Measurements from ENCODE around the gene STUB1. TPM values are rescaled to one million over a fixed set of nuclear protein-coding genes. Genes with fewer than 3 reads are reported as not detected.

The STUB1 gene
- total RNA-seq, 2 donors from 2014 or later: 65.5 to 67.4 TPM

DNA sequence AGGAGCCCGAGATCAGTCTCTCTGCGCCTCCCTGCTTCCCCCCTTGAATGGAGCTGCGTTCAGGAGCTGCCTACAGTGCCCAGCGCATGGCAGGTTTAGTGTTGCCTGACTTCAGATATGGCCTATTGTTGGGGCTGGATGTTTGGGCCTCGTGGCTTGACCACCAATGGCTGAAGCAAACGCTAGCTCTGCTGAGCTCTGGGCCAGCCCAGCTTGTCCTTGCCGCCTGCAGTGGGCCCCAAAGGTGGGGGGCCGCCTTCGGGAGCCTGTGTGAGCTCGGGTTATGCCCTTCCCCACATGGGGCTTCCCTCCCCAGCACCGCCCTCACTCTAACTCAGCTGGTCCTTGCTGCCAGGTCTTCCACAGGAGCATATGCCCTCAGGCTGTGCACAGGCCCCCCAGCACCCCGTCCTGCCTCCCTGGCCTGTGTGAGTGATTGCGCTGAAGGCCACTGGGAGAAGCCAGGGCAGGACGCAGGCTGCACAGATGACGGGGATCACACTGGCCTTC is 42.1 kb upstream of the STUB1 start:
- Mint-ChIP-seq H3K4me1 (peaks cover 9% of the 10 kb centered on the region), H3K36me3 (ENCODE audit: low read depth) (peaks cover 2% of the 10 kb centered on the region), H3K27me3 (peaks cover 7% of the 10 kb centered on the region), H3K27ac (no peak overlapping the region), H3K4me3 (peak overlapping the region; percentile 97)
- no peaks in the 10 kb centered on the region for H3K9me3 ChIP-seq (ENCODE audit: control insufficient read depth, low read length, poor library complexity, severe bottlenecking)
- ATAC-seq (no peak), DNase-seq (no peak)

DNA sequence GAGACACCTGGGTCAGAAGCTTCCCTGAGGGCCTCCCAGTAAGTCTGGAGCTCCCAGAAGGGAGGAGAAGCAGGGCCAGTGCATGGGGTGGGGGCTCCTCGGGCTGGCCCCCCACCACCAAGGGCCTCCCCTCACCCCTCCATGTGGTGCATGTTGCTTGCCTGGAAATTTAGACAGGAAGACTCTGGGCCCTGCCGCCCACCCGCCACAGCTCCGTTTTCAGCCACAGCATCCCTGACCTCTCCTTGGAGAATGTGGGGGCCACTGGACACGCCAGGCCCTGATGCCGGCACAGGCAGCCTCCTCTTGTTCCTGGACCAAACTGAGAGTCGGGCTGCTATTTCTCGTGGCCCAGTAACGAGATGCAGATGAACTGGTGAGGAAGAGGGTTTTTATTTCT is 41.4 kb upstream of the STUB1 start:
- no peak overlapping the region for H3K4me3 Mint-ChIP-seq
- H3K27ac Mint-ChIP-seq: no peak overlapping the region
- peaks cover 9% of the 10 kb centered on the region for H3K4me1 Mint-ChIP-seq
- DNase-seq: no peak
- no peak for ATAC-seq
- peaks cover 7% of the 10 kb centered on the region for H3K27me3 Mint-ChIP-seq
- peaks cover 2% of the 10 kb centered on the region for H3K36me3 Mint-ChIP-seq (ENCODE audit: low read depth)
- no peaks in the 10 kb centered on the region for H3K9me3 ChIP-seq (ENCODE audit: control insufficient read depth, low read length, poor library complexity, severe bottlenecking)

DNA sequence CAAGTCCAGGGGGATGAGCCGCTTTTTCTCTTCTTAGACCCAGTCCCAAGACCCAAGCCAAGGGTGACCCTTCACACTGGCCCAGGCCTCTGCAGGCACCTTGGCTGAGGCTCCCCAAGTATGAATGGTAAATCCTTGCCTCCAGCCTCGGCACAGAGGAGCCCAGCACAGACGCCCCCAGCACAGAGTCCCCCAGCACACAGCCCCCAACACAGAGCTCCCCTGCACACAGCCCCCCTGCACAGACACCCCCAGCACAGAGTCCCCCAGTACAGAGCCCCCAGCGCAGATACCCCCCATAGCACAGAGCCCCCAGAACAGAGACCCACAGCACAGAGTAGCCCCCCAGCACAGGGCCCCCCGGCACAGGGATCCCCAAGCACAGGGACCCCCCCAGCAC is 39.6 kb upstream of the STUB1 start:
- H3K9me3 ChIP-seq (ENCODE audit: control insufficient read depth, low read length, poor library complexity, severe bottlenecking): no peaks in the 10 kb centered on the region
- Mint-ChIP-seq H3K4me1 (peaks cover 16% of the 10 kb centered on the region), H3K36me3 (ENCODE audit: low read depth) (peaks cover 2% of the 10 kb centered on the region), H3K27me3 (peaks cover 7% of the 10 kb centered on the region), H3K27ac (no peak overlapping the region), H3K4me3 (peak overlapping the region; percentile 71)
- DNase-seq (no peak), ATAC-seq (no peak)

DNA sequence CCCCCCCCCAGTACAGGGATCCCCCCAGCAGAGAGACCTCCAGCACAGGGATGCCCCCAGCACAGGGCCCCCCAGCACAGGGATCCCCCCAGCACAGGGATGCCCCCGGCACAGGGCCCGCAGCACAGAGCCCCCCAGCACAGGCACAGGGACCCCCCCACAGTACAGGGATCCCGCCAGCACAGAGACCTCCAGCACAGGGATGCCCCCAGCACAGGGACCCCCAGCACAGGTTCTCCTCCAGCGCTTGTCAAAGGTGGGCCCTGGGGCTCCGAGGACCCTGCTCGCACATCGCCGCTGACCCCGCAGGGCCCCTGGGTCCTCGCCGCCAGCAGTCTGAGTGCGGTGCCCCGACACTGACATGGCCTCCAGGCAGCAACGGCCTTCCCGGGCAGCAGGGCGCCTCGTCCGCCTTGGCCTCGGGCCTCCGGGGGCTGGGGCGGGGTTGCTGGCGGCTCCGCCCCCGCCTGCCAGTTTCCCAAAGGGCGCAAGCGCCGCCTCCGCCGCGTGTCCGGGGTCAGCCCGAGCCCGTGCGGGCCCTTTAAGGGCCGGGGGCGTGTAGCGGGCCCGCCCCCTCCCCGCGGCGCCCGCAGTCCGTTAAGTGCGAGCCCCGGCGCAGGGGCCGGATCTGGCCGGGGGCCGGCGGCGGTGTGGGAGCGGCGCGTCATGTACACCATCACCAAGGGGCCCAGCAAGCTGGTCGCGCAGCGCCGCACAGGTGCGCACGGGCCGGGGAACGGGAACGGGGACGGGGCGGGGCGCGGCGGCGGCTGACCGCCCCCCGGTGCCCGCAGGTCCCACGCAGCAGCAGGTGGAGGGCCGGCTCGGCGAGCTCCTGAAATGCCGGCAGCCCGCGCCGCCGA is 38.7 kb upstream of the STUB1 start, which contains the start of gene MCRIP2:
Gene MCRIP2, plus strand, starts transcription at position 503 of the 863 bp plus-strand sequence. Its CDS starts 164 bp downstream, at position 667.
- H3K27ac Mint-ChIP-seq: peak within 1 kb of the TSS; percentile 41
- H3K27me3 Mint-ChIP-seq: peaks cover 4% of the 10 kb centered on the region
- ATAC-seq (peak; percentile 33), DNase-seq (peak in 2 of 3 donors; percentile 52 to 57)
- H3K9me3 ChIP-seq (ENCODE audit: control insufficient read depth, low read length, poor library complexity, severe bottlenecking): no peaks in the 10 kb centered on the region
- H3K4me3 Mint-ChIP-seq: peak within 1 kb of the TSS; percentile 76
- H3K4me1 Mint-ChIP-seq: peaks cover 12% of the 10 kb centered on the region
- peaks cover 2% of the 10 kb centered on the region for H3K36me3 Mint-ChIP-seq (ENCODE audit: low read depth)

DNA sequence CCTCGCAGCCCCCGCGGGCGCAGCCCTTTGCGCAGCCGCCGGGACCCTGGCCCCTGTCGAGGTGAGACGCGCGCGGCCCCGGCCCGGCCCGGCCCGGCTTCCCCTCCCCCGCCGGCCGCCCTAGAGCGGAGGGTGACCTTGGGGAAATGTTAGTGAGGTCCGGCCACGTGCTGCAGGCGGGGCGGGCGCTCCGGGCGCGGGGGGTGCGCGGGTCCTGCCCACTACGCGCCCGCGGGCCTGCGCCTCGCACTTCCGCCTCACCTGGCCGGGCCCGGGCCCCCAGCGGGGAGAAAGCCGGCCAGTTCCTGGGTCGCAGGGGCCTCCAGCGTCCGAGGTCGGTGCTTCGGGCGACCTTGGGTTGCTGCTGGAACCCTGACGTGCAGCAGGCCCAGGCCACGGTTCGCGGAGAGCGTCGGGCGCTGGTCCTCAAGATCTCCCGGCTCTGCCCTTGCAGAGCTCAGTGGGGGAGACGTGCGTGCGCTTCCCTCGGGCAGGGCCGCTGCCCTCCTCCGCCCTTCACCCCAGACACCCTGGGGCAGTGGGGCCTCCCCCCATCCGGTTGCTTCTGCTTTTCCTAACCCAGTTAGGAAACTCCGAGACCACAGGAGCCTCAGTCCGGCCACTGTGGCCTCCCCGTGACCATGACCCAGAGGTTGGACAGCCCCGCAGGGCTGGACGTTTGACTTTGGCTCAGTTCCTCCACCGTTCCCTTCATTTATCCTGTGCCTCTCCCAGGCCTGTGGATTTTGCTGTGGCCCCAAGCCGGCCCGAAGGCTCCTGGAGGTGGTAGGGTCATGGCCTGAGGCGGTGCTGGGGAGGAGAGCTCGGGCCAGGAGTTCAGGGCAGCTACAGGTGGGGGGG is 37.8 kb upstream of the STUB1 start:
- H3K27ac Mint-ChIP-seq: peak overlapping the region; percentile 41
- H3K4me3 Mint-ChIP-seq: peak overlapping the region; percentile 76
- H3K9me3 ChIP-seq (ENCODE audit: control insufficient read depth, low read length, poor library complexity, severe bottlenecking): no peaks in the 10 kb centered on the region
- ATAC-seq: peak; percentile 48
- H3K4me1 Mint-ChIP-seq: peaks cover 9% of the 10 kb centered on the region
- H3K27me3 Mint-ChIP-seq: no peaks in the 10 kb centered on the region
- no peaks in the 10 kb centered on the region for H3K36me3 Mint-ChIP-seq (ENCODE audit: low read depth)
- DNase-seq: no peak

DNA sequence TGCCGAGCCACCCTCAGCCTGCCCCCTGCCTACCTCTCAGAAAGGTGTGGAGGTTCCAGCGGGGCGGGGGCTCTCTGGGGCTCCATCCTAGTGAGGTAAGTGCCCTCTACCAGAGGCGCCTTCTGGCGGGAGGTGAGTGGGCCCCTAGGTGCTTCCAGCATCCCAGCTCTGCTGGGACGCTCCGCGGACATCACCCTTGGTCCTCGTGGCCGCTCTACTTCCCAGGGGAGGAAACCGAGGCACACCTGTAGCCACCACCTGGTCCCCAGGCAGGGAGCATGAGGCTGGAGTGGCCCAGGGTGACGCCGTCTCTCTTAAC is 37.2 kb upstream of the STUB1 start:
- H3K4me1 Mint-ChIP-seq: peaks cover 12% of the 10 kb centered on the region
- H3K36me3 Mint-ChIP-seq (ENCODE audit: low read depth): no peaks in the 10 kb centered on the region
- peak overlapping the region; percentile 76 for H3K4me3 Mint-ChIP-seq
- peak overlapping the region; percentile 41 for H3K27ac Mint-ChIP-seq
- DNase-seq: no peak
- no peaks in the 10 kb centered on the region for H3K9me3 ChIP-seq (ENCODE audit: control insufficient read depth, low read length, poor library complexity, severe bottlenecking)
- no peak for ATAC-seq
- no peaks in the 10 kb centered on the region for H3K27me3 Mint-ChIP-seq

DNA sequence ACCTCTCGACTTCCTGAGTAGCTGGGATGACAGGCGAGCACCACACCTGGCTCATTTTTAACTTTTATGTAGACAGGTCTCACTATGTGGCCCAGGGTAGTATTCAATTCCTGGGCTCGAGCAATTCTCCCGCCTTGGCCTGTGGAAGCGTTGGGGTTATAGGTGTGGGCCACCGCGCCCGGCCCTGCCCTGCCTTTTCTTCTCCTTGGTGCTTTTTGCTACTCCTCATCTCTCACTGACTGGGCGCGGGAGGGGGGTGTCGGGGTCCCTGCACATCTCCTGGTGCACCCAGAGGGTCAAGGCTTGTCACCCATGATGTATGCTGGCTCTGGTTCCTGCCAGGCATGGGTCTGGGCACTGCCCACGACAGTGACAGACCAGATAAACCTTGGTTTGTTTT is 35.7 kb upstream of the STUB1 start:
- Mint-ChIP-seq H3K27me3 (no peaks in the 10 kb centered on the region), H3K27ac (peak overlapping the region; percentile 47), H3K36me3 (ENCODE audit: low read depth) (no peaks in the 10 kb centered on the region), H3K4me1 (peaks cover 14% of the 10 kb centered on the region), H3K4me3 (no peak overlapping the region)
- DNase-seq (no peak), ATAC-seq (no peak)
- H3K9me3 ChIP-seq (ENCODE audit: control insufficient read depth, low read length, poor library complexity, severe bottlenecking): no peaks in the 10 kb centered on the region

DNA sequence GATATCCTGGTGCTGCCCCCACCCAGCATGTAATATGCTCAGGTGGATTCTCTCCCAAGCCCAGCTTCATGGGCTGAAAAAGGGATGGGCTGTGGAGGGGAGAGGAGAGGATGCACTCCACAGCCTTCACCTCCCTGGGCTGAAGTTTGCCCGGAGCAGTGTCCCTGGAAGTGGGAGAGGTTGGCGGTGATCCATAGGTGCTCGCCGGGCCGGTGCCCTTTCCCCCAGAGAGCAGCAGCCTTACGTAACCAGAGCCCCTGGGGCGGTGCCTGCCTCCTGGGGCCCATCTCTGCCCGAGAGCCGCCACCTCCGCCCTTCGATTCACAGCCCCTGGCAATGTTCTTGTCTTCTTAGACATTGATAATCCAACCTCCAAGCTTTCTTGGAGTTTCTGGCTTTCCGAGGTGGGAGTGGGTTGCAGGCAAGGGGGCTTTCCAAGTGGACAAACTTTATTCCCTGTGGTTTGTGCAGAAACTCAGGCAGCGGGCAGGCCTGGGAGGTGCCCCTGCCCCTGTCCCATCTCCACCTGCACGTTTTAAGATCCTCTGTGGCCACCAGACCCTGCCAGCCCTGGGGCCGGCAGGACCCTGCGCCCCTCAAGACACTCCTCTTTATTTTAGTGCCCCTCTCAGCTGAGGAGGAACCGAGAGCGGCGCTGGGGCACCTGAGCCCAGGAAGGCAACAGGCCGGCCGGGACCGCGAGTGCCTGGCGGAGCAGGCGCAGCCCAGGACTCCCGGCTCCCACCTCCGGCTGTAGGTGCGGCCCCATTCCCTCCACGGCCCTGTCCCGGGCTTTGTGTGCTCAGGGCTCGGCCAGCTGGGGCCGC is 34.1 kb upstream of the STUB1 start:
- Mint-ChIP-seq H3K36me3 (ENCODE audit: low read depth) (no peaks in the 10 kb centered on the region), H3K27me3 (no peaks in the 10 kb centered on the region), H3K27ac (no peak overlapping the region), H3K4me1 (peaks cover 14% of the 10 kb centered on the region), H3K4me3 (no peak overlapping the region)
- no peak for ATAC-seq
- H3K9me3 ChIP-seq (ENCODE audit: control insufficient read depth, low read length, poor library complexity, severe bottlenecking): no peaks in the 10 kb centered on the region
- no peak for DNase-seq

DNA sequence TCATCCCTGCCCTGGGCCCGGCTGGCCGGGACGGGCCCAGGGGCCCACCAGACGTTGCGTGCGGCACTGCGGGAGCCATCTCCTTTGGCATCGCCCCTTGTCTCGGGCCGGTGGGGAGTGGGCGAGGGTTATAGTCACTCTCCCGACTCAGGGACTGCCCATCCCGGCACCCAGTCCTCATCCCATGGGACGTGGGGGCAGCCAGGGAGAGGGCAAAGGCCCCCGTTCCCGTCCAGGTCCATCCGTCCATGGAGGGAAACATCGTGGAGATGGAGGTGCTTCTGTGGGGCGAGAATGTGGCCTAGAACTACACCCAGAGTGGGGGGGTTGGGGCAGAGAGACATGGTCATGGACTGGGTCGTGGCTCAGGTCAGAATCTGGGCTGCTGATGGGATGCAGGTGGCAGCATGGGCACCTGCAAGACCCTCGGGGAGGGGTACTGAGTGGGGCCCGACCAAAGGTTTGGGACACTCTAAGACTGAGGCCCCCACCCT is 33.5 kb upstream of the STUB1 start:
- H3K36me3 Mint-ChIP-seq (ENCODE audit: low read depth): no peaks in the 10 kb centered on the region

DNA sequence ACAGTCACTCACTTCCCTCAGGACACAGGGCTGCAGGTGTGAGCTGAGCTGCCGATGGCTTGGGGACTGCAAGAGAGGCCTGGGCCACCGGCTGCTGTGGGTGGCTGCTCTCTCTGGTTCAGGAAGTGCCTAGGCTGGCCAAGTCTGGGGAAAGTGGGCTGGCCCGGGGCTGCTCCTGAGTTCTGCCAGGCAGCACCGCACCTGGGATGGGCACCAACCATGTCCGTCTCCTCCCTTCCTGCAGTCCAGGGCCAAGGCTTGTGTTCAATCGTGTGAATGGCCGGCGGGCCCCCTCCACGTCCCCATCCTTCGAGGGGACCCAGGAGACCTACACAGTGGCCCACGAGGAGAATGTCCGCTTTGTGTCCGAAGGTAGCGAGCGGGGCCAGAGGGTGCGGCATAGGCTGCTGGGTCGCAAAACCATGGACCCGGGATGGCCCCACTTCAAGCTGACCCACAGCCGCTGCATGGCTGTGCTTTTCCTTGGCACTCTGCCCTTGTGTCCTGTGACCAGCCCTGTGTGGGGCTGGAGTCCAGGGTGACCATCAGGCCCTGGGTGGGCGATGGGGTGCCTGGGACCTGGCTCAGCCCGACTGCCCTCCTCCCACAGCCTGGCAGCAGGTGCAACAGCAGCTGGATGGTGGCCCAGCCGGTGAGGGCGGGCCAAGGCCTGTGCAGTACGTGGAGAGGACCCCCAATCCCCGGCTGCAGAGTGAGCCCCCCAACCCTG is 32.9 kb upstream of the STUB1 start:
- no peak for ATAC-seq
- Mint-ChIP-seq H3K27ac (no peak overlapping the region), H3K27me3 (no peaks in the 10 kb centered on the region), H3K4me3 (no peak overlapping the region), H3K4me1 (peaks cover 14% of the 10 kb centered on the region), H3K36me3 (ENCODE audit: low read depth) (no peaks in the 10 kb centered on the region)
- DNase-seq: no peak
- no peaks in the 10 kb centered on the region for H3K9me3 ChIP-seq (ENCODE audit: control insufficient read depth, low read length, poor library complexity, severe bottlenecking)

More for the DNA sequence above, 33.5 kb upstream of the STUB1 start:
- no peaks in the 10 kb centered on the region for H3K9me3 ChIP-seq (ENCODE audit: control insufficient read depth, low read length, poor library complexity, severe bottlenecking)
- peaks cover 14% of the 10 kb centered on the region for H3K4me1 Mint-ChIP-seq
- no peak overlapping the region for H3K4me3 Mint-ChIP-seq
- no peaks in the 10 kb centered on the region for H3K27me3 Mint-ChIP-seq
- ATAC-seq (no peak), DNase-seq (no peak)
- H3K27ac Mint-ChIP-seq: no peak overlapping the region

DNA sequence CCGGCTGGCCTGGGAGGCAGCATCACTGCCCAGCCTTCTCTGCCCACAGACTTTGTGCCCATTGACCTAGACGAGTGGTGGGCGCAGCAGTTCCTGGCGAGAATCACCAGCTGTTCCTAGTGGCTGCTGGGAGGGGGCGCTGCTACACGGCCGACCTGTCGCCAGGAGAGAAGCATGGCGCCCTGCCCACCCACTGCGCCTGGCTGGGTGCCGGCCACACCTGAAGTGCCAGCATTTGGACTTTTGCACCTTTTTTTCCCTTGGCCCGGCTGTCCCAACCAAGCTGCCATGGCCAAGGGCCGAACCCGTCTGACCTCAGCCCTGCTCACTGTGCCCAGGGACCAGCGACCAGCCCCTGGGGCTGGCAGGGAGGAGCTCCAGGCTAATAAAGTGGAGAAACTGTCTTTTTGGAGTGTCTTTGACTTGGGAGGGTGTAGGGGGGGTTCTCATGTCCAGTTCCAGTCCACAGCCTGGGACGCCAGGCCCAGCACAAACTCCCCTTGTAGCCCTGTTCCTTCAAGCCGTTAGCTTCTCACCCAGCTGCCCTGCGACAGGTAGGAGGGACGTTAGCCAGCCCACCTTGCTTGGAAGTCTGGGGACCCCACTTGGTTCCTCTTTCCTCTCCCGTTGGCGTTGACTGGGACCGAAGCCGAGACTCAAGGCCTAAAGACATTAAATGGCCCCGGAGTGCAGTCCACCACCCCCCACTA is 32.0 kb upstream of the STUB1 start:
- peak overlapping the region; percentile 83 for H3K4me3 Mint-ChIP-seq
- DNase-seq: no peak
- ATAC-seq: no peak
- no peaks in the 10 kb centered on the region for H3K27me3 Mint-ChIP-seq
- no peaks in the 10 kb centered on the region for H3K36me3 Mint-ChIP-seq (ENCODE audit: low read depth)
- H3K9me3 ChIP-seq (ENCODE audit: control insufficient read depth, low read length, poor library complexity, severe bottlenecking): no peaks in the 10 kb centered on the region
- H3K27ac Mint-ChIP-seq: peak overlapping the region; percentile 39
- peaks cover 14% of the 10 kb centered on the region for H3K4me1 Mint-ChIP-seq
